ENCODE data around the gene ANXA7. TPM values are rescaled to one million over a fixed set of nuclear protein-coding genes. Genes with fewer than 3 reads are reported as not detected.
A peak's percentile ranks its signal among the peaks of the same experiment; 100 is the strongest.
"Not testable (repeated sequence)": the region's sequence is repeated elsewhere in the genome, so short reads cannot be mapped to it uniquely, and the experiment has no call there.

ANXA7 gene
- total RNA-seq, 1 donor from 2014 or later = 61.9 TPM

- DNase-seq (ENCODE audit: low spot score) = no peak
Observed at GRCh38 chr10:73408061-73408460, 5.8 kb downstream of the ANXA7 start.

- no peak for DNase-seq (ENCODE audit: low spot score)
Observed at GRCh38 chr10:73407495-73407894, 6.4 kb downstream of the ANXA7 start.

GRCh38 chr10:73406846-73407245 lies 7.0 kb downstream of the ANXA7 start:
- no peak for DNase-seq (ENCODE audit: low spot score)

- DNase-seq (ENCODE audit: low spot score) = no peak
Observed at GRCh38 chr10:73405556-73405955, 8.3 kb downstream of the ANXA7 start.

GRCh38 chr10:73404690-73405089 lies 9.2 kb downstream of the ANXA7 start:
- no peak for DNase-seq (ENCODE audit: low spot score)

GRCh38 chr10:73401636-73402035 lies 12.2 kb downstream of the ANXA7 start:
- DNase-seq (ENCODE audit: low spot score) = no peak

- no peak for DNase-seq (ENCODE audit: low spot score)
Observed at GRCh38 chr10:73399063-73399462, 14.8 kb downstream of the ANXA7 start.

- no peak for DNase-seq (ENCODE audit: low spot score)
Observed at GRCh38 chr10:73398024-73398423, 15.8 kb downstream of the ANXA7 start.

GRCh38 chr10:73394325-73394724 lies 19.5 kb downstream of the ANXA7 start:
- DNase-seq (ENCODE audit: low spot score) = not testable (repeated sequence)

GRCh38 chr10:73388228-73388627 lies 25.6 kb downstream of the ANXA7 start:
- no peak for DNase-seq (ENCODE audit: low spot score)

- no peak for DNase-seq (ENCODE audit: low spot score)
Observed at GRCh38 chr10:73386583-73386982, 27.3 kb downstream of the ANXA7 start.

GRCh38 chr10:73379064-73379748 lies 34.7 kb downstream of the ANXA7 start:
- no peak for DNase-seq (ENCODE audit: low spot score)

- no peak for DNase-seq (ENCODE audit: low spot score)
Observed at GRCh38 chr10:73376679-73377078, 37.2 kb downstream of the ANXA7 start.

- no peak for DNase-seq (ENCODE audit: low spot score)
Observed at GRCh38 chr10:73368238-73368637, 45.6 kb downstream of the ANXA7 start.

- no peak for DNase-seq (ENCODE audit: low spot score)
Observed at GRCh38 chr10:73366381-73367298, 47.2 kb downstream of the ANXA7 start.

GRCh38 chr10:73364964-73365363 lies 48.9 kb downstream of the ANXA7 start:
- no peak for DNase-seq (ENCODE audit: low spot score)

- no peak for DNase-seq (ENCODE audit: low spot score)
Observed at GRCh38 chr10:73359492-73359891, 54.4 kb downstream of the ANXA7 start.

- DNase-seq (ENCODE audit: low spot score) = peak; percentile 98
Observed at GRCh38 chr10:73358331-73359279, 55.3 kb downstream of the ANXA7 start, which contains the start of gene CFAP70. Gene CFAP70, minus strand, starts transcription at chr10:73358864. Its CDS starts 4,068 bp downstream, at chr10:73354796.

- DNase-seq (ENCODE audit: low spot score) = no peak
Observed at GRCh38 chr10:73357821-73358220, 56.0 kb downstream of the ANXA7 start.

- DNase-seq (ENCODE audit: low spot score) = no peak
Observed at GRCh38 chr10:73357166-73357565, 56.7 kb downstream of the ANXA7 start.

GRCh38 chr10:73344269-73344668 lies 69.6 kb downstream of the ANXA7 start:
- DNase-seq (ENCODE audit: low spot score) = no peak

- DNase-seq (ENCODE audit: low spot score) = no peak
Observed at GRCh38 chr10:73340121-73340520, 73.7 kb downstream of the ANXA7 start.
